ENCODE measurements around the gene RPAIN. TPM values are rescaled to one million over a fixed set of nuclear protein-coding genes. Genes with fewer than 3 reads are reported as not detected.

RPAIN gene
- total and polyA plus RNA-seq, 2 of the 13 experiments (the other 11 are each of a cell fraction or from before 2014, with no cell fraction given): 42.1 to 58.5 TPM

- TF ChIP-seq MED8 (CRISPR knock-in tag; IDR thresholded peaks at IDR 0.05; ENCODE audit: insufficient replicate concordance) (no peak), PHF8 (CRISPR knock-in tag; IDR thresholded peaks at IDR 0.05) (peak; percentile 76; the same call in 1 of the 2 replicates), NFRKB (IDR thresholded peaks at IDR 0.05) (no peak), ZNF589 (CRISPR knock-in tag; conservative IDR thresholded peaks at IDR 0.05) (peak; percentile 62; the same call in 1 of the 2 replicates), FOXA1 (IDR thresholded peaks at IDR 0.05) (no peak), FOXA1 (CRISPR knock-in tag; IDR thresholded peaks at IDR 0.05) (no peak), ZNF414 (CRISPR knock-in tag; IDR thresholded peaks at IDR 0.05) (no peak), MEIS2 (CRISPR knock-in tag; IDR thresholded peaks at IDR 0.05) (no peak), ZNF292 (CRISPR knock-in tag; IDR thresholded peaks at IDR 0.05; ENCODE audit: borderline replicate concordance, low read depth) (no peak), HDAC1 (CRISPR knock-in tag; IDR thresholded peaks at IDR 0.05) (peak; percentile 89; the same call in 1 of the 2 replicates), ZNF232 (CRISPR knock-in tag; IDR thresholded peaks at IDR 0.05; ENCODE audit: borderline replicate concordance) (no peak; the same call in 1 of the 2 replicates), ZBTB38 (CRISPR knock-in tag; IDR thresholded peaks at IDR 0.05) (peak; percentile 43), ZNF367 (CRISPR knock-in tag; IDR thresholded peaks at IDR 0.05; ENCODE audit: borderline replicate concordance) (no peak), ZNF253 (CRISPR knock-in tag; IDR thresholded peaks at IDR 0.05; ENCODE audit: borderline replicate concordance) (0 out of 2 replicates have a peak, but pooled peaks have one; percentile 47), ZNF10 (CRISPR knock-in tag; IDR thresholded peaks at IDR 0.05; ENCODE audit: borderline replicate concordance, low read depth) (no peak), ZNF883 (CRISPR knock-in tag; IDR thresholded peaks at IDR 0.05; ENCODE audit: not compliant biosample characterization) (peak; percentile 83), ZFY (CRISPR knock-in tag; IDR thresholded peaks at IDR 0.05) (peak; percentile 78), CREM (IDR thresholded peaks at IDR 0.05) (peak; percentile 80), CREM (CRISPR knock-in tag; IDR thresholded peaks at IDR 0.05) (no peak), ZNF350 (CRISPR knock-in tag; IDR thresholded peaks at IDR 0.05; ENCODE audit: borderline replicate concordance, low read depth) (peak; percentile 60; the same call in 1 of the 2 replicates), TAF15 (IDR thresholded peaks at IDR 0.05; ENCODE audit: low read depth, low read length, poor library complexity, severe bottlenecking) (peak; percentile 10), KLF9 (CRISPR knock-in tag; IDR thresholded peaks at IDR 0.05; ENCODE audit: low read depth) (no peak), DBP (CRISPR knock-in tag; IDR thresholded peaks at IDR 0.05; ENCODE audit: not compliant biosample characterization) (no peak), SALL2 (CRISPR knock-in tag; IDR thresholded peaks at IDR 0.05) (0 out of 2 replicates have a peak, but pooled peaks have one; percentile 42), RERE (CRISPR knock-in tag; IDR thresholded peaks at IDR 0.05; ENCODE audit: low read depth) (no peak), PITX1 (CRISPR knock-in tag; IDR thresholded peaks at IDR 0.05) (0 out of 2 replicates have a peak, but pooled peaks have one; percentile 30)
Observed at GRCh38 chr17:5419356-5419958, 525 bp upstream of the RPAIN start, which contains the start of gene NUP88 (continued).
